CD4-positive, alpha-beta T cell treated with Interleukin-6 at 100 ng/mL for 8 hours (primary cell): ENCODE results near the gene GPX2.

Experiments used
- DNase-seq: peaks from one replicate; pipeline ENCODE4 v3.0.0-alpha.2; 2020; ENCODE audit warnings: mixed read lengths, low spot score

The GPX2 gene

GRCh38 chr14:64958743-64959142, 16.2 kb upstream of the GPX2 start:
- DNase-seq: no peak

DNA sequence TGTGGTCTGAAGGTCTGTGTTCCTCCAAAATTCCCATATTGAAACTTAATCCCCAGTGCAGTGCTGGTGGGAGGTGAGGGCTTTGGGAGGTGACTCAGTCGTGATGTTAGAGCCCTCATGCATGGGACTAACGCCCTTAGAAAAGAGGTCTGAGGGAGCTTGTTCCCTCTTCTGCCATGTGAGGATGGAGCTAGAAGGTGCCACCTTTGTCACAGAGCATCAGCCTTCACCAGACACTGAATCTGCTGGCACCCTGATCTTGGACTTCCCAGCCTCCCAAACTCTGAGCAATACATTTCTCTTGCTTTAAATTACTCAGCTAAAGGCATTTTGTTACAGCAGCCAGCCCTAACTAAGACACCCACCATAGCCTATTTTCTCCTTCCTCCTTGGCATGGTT, 15.7 kb upstream of the GPX2 start:
- DNase-seq: no peak

DNA sequence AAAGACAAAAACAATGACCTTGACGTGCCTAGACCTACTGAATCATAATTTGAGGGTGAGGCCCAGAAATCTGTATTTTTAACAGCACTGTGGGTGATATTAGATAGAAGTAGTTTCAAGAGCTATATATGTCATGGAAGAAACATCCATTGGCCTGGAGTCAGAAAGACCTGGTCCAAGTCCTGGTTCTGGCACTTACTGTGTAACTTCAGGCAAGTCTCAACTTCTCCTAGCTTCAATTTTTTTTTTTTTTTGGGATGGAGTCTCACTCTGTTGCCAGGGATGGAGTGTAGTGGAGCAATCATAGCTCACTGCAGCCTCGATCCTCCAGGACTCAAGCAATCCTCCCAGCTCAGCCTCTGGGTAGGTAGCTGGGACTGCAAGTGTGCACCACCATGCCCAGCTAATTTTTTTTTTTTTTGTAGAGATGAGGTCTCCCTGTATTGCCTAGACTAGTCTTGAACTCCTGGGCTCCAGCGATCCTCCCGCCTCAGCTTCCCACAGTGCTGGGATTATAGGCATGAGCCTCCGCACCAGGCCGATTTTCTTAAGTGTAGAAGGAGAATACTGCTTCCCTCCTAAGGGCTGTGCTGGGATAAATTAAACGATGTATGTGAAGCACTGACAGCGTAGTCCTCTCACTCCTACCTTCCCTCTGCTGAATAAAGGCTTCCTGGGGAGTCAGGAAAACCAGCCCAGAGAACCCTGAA, 14.3 kb upstream of the GPX2 start:
- no peak for DNase-seq

DNA sequence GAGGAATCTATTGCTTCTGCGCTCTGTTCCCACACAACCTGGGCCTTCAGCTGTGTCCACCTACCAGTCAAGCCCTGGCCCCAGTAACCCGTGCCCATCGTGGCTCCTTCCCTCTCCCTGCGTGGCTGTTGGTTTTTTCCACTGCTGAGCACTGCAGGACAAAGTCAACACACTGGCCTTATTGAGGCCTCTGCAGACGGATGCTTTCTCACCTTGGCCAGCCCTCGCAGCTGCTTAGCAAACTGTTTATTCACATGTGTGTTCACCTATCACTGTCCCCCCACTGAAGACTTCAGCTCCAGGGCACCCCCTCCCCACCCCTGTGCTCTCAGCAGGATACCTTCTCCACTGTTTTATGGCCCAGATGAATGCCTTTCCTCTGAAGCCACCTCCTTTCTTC, 12.8 kb upstream of the GPX2 start:
- DNase-seq: no peak

- no peak for DNase-seq
Measured at GRCh38 chr14:64954491-64955240, 12.1 kb upstream of the GPX2 start.

DNA sequence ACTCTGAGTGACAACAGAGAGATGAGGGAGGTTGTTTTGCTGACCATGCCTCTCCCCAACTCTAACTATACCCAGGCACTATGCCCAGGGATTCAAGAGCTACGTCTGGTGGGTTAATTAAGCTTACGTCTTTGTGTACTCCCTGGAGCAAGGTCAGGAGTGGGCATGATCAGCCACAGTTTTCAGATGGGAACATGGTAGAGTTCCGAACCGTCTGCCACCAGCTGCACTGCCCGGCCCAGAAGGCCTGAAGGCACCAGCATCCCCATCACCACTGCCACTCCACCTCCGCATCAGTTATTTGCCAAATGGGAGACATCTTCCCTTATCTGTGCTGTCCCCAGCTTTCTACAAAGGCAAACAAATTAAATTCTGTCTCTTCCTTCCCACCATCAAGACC, 11.1 kb upstream of the GPX2 start:
- no peak for DNase-seq

DNA sequence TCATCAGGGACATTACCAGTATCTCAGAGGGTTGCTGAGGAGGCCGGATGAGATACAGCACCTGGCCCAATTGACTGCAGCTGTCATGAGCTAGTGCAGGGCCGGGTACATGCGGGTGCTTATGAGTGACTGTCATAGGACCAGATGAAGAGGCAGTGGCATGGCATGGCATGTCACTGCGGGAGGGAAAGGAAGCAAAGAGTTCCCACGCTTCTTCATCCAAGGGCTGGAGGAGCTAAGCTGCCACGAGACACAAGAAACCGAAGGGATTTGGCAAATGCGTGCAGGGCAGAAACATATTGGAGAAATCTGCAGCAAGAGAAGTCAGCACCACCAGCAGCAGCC, 10.7 kb upstream of the GPX2 start:
- no peak for DNase-seq

GRCh38 chr14:64952598-64953309, 10.2 kb upstream of the GPX2 start:
- no peak for DNase-seq

- DNase-seq: no peak
Measured at GRCh38 chr14:64951724-64952123, 9.2 kb upstream of the GPX2 start.

GRCh38 chr14:64951291-64951690, 8.7 kb upstream of the GPX2 start:
- DNase-seq: no peak

GRCh38 chr14:64950889-64951288, 8.3 kb upstream of the GPX2 start:
- DNase-seq: no peak

- no peak for DNase-seq
Measured at GRCh38 chr14:64948612-64949210, 6.2 kb upstream of the GPX2 start.

DNA sequence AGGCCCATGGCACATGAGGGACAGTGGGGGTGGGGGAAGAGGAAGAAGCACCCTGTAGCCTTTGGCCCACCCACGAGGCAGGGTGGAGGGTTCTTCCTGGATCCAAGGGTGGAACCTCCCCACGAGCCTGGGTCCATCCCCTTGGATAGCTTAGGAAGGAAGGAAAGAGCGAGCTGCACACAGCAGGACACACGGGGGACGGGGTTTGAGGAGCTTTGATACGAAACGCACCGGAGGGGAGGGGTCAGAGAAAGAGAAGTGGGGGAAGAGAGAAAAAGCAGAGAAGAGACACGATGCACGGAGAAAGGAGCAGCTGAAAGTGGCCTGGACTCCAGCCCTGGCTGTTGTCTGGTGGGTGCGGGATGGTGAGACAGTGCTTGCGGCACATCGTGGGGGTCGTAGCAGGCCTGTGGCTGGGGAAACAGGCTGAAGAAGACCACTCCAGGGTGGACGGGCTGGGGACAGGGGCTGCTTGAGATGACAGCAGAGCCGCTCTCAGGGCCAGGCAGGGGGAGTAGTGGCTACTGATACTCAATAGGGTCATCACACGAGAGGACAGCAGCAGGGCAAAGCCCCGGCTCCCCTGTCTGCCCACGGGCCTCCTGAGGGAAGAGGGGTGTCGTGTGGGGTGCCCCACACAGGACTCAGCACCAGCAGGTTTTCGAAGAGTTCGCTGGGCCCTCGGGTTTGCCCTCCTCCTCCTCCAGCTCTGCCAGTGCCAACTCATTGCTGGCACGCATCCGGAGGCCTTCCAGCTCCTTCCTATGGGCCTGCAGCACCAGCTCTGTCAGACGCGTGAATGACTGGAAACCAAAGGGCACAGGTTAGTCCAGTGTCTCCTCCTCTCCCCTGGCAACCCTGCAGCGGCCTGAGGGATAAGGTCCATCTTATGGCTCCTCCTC, 5.4 kb upstream of the GPX2 start:
- no peak for DNase-seq

GRCh38 chr14:64946310-64947045, 3.9 kb upstream of the GPX2 start:
- DNase-seq: no peak

GRCh38 chr14:64945431-64946178, 3.1 kb upstream of the GPX2 start:
- DNase-seq: no peak

- no peak for DNase-seq
Measured at GRCh38 chr14:64944861-64945260, 2.3 kb upstream of the GPX2 start.

GRCh38 chr14:64944041-64944440, 1.5 kb upstream of the GPX2 start:
- no peak for DNase-seq

- no peak for DNase-seq
Measured at GRCh38 chr14:64943556-64943955, 1.0 kb upstream of the GPX2 start.

DNA sequence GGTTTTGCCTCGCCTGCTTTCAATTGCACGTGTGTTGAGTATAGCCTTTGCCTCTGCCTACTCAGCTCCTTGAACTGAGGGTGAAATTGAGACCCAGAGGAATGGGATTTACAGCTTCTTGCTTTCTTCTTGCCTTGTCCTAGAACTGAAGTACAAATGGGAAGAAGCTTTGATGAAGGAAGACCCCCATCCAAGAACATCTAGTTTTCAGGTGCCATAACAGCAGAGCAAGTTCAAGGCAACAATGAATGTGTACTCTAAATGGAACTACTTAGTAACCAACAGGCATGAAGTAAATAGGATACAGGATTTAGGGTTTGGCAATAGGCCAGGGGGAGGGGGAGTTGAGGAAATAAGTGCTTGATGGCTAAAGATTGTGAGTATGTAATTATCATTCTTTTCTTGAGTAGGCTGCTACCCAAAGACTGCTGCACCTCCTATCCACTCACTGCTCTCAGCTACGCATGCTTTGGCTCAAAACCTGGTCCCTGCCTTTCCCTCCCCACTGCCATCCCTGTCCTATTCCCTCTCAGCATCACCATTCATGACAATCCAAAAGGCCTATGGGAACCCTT, 2.1 kb downstream of the GPX2 start:
- DNase-seq: no peak

DNA sequence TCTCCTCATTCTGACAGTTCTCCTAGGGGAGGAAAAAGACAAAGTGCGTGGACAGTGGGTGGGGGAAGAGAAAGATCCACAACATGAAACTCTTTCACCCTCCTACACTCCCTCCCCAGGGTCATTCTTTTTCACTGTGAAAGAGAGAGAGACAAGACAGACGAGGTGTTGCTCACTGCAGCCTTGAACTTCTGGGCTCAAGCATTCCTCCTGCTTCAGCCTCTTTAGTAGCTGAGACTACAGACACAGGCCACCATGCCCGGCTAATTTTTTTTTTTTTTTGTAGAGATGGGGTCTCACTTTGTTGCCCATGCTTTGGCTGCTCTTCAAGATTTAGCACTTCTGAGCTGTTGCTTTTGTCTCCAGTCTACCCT, 2.7 kb downstream of the GPX2 start:
- DNase-seq: no peak
